GM19035 (cell line): ENCODE measurements around the gene PLCE1.

Experiments
- ATAC-seq: cut with Tn5 transposase; IDR thresholded peaks from one replicate; pipeline ENCODE4 v1.9.1; 2021; ENCODE audit not compliant: unreplicated experiment

PLCE1 gene

DNA sequence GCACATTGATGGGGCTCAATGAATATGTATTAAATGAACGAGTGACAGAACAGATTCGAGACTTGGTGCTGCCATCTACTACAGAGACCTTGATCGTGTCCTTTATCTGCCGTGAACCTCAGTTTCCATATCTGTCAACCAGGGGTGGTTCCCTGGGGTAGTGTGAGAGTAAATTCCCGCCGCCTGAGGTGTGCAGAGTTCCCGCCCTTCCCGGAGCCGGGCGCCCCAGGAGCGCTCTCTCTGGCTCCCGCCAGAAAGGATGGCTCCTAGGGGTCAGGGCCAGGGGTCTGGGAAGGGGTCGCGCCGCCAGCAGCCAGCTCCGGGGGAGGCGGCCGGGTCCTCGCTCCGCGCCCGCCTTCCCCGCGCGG lies 333 bp upstream of the PLCE1 start:
- ATAC-seq, result no peak

DNA sequence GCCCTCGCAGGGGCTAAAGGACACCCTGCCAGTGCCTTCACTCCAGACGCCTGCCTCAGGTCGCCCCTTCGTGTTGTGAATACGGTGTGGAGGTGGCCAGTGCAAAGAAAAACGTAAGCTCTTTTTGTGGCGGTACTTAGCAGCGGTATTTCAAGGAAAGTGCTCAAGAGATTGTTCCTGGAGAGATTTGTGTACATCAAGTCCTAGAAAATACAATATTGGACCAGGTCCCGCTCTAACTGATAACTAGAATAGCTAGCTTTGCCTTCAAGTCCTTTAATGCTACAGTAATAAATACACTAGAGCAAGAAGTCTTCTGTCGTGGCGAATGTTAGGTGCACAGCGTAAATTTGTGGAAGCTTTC lies 689 bp downstream of the PLCE1 start:
- ATAC-seq, result no peak

DNA sequence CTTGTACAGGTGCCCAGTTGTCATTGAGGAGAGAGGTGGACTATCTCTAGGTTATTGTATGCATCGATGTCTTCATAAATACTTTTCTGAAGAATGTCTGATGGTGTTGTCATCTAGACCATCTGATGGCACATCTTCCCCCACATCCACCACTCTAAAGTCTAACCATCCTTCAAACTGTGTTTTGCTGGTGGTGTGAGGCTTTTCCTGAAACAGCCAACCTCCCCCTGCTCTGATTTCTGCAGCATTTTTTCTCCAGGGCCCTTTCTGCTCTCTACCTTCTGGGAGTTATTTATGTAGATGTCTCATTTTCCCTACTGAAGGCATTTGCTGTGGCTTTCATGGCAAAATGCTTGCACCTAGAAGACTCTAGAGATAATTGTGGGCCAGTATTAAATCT lies 1.5 kb downstream of the PLCE1 start:
- ATAC-seq, result no peak

DNA sequence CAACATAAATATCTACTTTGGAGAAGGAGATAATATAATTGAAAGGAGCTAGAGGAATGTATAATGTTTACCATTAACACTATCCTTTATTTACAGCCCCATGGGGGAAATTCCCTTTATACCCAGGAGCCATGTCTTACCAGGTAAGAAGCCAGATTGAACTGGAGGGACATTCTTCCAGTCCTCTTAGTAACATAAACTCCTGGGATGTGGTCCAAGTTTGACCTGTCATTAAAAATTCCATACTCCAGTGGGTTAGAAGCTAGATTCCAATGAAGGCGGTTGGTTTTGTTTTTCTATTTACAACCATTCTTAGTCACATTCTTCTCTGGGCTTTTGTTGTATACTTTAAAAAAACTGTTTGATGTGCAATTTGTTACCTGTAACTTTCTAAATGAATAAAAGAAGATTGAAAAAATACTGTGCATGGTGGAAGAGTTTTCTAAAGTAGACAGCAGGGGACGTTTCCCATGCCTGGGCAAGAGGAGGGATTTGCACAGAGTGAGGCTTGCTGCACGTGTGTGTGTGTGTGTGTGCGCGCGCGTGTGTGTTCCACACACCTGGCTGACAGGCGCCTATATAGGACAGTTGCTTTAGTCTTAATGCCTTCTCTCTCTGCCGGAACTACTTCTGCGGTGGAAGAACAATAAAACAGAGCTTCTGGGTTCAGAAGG lies 2.0 kb downstream of the PLCE1 start:
- ATAC-seq, result no peak

DNA sequence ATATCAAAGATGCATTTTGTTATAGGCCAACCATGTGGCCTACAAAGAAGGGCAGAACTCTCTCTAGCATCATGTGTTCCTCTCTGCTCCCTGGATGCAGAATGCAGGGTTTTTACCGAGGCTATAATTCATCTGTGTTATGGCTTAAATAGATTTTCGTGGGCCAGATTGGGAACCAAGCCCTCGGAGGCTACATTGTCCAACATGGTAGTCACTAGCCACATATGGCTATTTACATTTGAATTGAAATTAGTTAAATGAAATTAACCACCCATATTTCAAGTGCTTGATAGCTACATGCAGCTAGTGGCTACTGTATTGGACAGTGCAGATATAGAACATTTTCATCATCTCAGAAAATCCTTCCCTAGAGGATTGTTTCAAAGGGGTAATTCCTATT lies 2.8 kb downstream of the PLCE1 start:
- no peak for ATAC-seq

DNA sequence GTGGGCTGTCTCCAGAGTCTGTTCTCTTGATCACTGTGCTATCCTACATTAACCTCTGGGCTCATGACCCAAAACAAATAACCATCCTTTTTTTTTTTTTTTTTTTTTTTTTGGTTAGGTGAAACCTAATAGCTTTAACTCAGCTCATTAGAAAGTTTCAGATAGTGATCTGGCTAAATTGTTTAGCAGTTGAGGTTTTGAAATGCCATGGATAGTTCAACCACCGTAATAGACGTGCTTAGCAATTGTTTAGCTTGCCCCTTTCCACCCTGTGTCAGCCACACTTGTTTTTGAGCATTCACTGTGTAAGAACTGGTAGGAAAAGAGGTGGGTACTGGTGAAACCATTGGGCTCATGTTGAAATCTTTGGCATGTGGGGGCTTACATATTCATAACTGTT lies 3.8 kb downstream of the PLCE1 start:
- no peak for ATAC-seq

DNA sequence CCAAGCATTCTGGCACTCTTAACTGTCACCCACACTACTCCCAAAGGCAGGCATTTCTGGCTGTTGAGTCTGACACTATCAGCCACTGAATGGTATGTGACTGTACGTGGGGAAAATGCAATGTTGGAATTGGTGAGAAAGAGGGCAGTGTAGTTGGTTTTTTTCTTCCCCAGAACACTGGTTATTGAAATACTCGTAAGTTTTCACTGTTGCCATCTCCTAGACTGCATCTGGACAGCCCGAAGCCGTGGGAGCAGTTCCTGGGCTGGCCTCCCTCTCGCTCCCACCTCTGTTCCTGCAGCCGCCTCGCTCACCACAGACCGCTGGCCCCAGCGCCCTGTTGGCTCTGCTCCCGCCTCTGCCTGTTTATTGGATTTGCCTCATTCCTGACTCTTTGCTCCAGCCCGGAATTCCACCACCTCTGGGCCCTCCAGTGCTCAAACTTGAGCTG lies 5.7 kb downstream of the PLCE1 start:
- no peak for ATAC-seq

DNA sequence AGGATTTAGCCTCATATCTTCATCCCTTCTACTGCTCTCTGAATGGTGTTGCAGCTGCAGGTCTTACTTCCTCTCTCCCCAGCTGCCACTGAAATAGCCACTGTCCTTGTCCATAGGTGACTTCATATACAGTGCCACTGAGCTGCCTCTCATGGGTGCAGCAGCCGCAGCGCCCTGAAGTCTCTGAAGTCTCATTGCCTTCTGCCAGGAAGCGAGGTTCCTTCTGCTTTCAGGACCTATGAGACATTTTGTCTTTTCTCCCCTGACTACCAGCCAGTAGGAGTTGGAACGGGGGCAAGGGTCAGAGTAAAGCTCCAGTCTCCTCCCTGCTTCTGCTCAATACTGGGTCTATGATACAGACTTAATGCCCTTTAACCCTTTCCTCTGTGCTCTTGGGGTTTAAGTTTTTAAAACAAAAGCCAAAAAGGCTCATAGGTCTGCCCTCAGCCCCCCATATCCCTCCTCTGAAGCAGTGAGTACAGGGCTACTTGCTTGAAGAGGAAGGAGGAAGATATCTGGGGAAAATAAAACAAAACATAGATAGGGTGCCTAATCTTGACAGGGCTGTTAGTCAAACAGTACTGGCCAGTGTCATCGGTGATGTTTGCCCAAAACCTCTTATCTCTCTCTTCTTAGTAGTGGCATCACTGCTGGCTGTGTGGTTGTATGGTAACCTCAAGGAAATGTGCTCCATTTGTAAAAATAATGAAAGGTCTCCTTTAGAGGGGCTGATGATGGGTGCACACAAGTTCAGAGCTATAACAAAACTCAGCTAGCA lies 7.1 kb downstream of the PLCE1 start:
- ATAC-seq, result no peak

DNA sequence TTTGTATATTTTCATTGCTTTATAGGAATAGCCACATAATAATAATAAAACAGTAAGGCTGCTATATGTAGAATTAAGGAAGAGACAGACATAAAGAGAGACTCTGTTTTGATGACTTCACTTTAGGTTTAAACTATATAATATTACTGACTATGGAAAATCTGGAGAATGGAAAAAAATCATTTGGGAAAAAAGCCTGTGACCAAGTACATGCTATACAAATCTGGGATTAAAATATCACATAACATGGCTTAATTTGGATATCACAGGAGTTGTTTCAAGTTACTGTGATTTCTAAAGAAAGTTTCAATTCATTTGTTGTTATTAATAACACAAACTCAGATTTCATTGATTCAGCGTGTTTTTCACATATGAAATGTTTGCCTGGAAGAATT lies 7.7 kb downstream of the PLCE1 start:
- no peak for ATAC-seq

DNA sequence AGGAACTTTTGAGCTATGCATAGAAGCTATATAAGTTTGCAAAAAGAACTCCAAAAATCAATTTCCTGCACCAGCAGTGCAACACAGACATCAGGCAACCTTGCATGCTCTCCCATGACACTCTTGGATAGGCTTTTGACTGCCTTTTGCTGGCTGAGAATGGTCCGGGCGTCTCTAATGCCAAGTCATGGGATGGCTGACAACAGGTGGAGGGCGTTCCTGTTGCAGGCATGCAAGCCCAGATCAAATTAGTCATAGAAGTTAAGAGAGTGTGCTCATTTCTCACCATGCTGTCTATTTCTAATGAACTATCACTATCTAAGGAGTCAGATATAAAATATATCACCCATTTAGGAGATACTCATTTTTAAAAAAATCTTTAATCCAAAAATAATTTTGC lies 8.4 kb downstream of the PLCE1 start:
- ATAC-seq, result no peak

DNA sequence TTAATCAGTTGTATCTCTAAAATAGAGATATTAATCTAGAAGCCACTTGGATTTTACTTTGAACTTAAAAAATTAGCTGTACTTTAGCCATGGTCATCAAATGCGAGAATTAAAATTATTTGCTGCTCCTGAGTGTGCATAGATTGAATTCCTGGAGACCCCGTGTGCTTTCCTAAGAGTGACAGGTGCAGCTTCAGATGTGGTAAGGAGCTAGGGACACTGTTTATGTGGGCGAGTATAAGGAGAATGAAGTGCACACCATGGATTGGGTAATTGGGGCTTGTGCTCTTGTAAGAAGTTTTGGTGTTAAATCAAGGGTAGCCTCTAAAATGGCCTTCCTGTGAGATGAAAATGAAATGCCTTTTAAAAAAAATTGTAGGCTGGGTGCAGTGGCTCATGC lies 9.8 kb downstream of the PLCE1 start:
- ATAC-seq, result no peak

DNA sequence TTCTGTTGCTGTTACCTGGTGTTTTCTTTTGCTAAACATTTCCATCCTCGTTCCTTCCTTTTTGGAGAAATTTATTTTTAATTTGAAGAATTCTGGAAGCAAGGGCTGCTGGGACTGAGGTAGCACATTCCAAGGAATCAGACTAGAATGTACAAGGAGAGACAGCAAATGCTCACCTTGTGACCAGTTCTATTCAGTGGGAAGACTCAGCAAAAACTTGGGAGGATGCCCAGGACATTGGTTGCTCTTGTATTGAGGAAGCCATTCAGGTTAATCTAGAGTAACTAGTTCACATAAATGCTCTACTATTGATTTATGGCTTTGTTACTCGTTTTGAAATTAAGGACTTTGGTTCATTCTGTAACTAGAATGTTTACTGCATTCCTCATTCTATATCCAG lies 11.3 kb downstream of the PLCE1 start:
- ATAC-seq, result no peak

DNA sequence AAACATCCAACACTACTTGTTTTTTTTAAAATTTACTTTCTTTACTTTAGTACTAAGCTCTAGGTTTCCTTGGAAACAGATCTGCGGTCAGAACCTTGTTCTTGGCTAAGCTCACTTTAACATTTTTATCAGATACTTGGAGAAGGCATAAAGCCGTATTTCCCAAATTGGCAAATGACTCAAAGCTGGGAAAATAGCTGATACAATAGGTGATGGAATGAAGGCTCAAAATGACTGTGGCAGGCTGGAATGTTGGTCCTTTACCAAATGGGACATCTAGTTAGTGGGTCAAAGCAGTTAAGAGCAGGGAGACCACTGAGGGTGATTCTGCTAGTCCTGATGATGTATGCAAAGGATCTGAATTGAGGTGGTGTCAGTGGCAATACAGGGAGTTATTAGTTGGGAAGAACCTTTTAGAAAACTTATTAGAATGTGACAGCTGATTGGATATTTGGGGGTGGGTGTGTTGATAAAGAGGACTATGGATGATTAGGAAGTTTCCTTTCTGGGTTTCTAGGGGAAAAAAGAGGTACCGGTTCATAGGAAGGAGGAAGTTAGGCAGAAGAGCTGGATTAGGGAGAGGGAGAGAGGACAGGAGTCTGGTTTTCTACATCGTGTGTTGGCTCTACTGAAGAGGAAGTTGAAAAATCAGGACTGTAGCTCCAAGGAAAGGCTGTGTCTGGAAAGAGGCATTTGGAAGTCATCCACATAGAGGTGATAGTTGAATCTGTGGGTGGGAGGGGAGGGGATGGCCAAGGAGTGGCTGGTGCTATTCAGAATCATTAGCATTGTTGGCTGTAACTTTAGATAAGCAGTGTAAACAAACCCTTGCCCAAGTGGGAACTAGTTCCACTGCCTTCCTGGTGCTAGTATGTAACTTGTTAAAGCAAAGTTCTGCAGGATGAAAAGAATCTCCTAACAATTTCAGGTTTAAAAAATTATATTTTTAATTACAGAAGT lies 13.1 kb downstream of the PLCE1 start:
- ATAC-seq, result no peak

DNA sequence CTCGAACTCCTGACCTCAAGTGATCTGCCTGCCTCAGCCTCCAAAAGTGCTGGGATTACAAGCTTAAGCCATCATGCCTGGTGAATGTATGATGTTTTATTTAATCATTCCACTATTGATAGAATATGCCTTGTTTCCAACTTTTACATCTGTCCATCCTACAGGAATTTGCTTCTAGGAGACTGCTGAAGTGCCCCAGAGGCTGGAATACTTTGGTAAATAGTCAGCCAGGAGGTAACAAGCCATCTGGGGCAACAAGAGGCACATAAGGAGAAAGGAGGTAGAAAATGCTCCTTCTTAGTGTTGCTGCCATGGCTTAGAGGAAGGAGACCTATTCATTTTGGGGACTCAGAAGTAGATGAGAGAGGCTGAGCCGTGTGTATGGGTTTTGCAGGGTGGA lies 14.8 kb downstream of the PLCE1 start:
- no peak for ATAC-seq

DNA sequence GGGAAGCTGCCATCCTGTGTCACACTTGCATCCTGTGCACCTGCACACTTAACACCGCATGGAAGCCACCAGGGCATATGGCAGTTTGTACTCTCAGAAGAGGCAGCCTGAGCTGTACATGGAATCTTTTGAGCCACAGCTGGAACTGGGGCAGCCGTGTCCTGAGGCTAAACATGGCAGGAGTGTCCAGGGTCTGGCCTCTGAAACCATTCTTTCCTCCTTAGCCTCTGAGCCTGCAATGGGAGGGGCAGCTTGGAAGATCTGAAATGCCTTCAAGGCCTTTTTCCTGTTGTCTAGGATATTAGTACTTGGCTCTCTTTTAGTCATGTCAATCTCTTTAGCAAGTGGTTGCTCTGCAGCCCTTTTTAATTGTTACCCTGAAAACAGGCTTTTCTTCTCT lies 16.4 kb downstream of the PLCE1 start:
- ATAC-seq, result no peak

DNA sequence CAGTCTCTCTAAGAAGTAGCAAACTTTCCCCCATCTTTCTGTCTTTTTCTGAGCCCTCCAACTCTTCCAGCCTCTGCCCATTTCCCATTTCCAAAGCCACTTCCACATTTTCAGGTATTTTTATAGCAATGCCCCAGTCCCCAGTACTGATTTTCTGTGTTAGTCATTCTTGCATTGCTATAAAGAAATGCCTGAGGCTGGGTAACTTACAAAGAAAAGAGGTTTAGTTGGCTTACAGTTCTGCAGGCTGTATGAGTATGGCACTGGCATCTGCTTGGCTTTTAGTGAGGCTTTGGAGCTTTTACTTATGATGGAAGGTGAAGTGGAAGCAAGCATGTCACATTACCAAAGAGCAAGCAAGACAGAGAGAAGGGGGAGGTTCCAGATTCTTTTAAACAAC lies 17.2 kb downstream of the PLCE1 start:
- no peak for ATAC-seq

DNA sequence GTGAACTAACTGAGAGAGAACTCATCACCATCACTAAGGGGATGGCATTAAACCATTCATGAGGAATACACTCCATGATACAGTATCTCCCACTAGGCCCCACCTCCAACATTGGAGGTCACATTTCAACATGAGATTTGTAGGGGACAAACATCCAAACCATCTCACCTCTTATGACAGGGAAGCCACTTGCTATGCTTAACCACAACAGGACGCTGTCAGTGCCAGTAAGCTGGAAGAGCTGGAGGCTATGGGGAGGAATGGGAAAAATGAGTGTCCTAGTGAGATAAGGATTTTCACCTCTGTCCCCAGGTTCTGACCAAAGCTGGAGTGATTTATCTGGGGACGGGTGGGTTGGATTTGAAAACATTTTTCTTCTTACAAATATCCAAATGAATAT lies 17.6 kb downstream of the PLCE1 start:
- ATAC-seq, result no peak

DNA sequence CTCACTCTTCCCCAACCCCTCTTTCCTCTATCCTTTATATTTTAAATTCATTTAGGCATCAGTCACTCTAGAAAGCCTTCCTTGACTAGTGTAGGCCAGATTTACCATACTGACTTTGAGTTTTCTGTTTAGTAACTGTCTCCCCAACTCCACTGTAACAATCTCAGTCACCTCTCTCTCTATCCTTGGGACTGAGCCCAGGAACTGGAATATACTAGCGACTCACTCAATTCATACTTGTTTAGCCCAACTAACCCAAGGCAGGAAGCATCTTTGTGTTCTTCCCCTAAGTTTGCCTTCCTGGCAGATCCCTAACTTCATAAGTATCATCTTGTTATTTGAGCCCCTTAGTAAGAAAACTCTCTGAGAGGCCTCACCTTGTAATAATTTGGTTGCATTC lies 19.1 kb downstream of the PLCE1 start:
- ATAC-seq, result no peak

DNA sequence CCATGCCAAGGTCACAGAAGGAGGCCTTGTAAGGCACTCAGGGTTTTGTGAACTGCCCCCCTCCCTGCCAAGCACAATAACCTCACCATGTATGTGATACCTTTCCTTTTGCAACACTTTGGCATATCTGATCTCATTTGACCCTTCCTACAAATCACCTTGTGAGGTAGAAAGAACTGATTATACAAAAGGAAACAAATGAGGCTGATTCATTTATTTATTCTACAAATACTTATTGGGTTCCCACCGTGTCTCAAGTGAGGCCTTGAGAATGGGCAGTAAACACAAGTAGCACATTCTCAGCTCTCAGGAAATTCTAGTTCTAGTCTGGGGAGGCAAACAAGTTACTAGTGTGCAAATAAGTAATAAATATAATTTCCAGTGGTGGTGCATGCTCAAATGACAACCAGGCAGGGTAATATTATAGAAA lies 19.6 kb downstream of the PLCE1 start:
- ATAC-seq, result no peak

DNA sequence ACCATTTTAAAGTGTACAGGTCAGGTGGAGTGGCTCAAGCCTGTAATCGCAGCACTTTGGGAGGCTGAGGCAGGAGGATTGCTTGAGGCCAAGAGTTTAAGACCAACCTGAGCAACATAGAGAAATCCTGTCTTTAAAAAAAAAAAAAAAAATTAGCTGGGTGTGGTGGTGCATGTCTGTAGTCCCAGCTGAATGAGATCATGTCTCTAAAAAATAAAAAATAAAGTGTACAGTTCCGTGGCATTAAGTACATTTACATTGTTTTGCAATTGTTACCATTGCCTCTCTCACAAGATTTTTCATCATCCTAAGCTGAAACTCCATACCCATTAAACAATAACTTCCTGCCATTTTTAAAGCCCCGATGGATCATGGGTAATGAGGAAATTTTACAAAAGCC lies 20.6 kb downstream of the PLCE1 start:
- no peak for ATAC-seq
